Sigmoid colon (tissue), 7 donors: ENCODE results near the gene PGM1. TPM values are rescaled to one million over a fixed set of nuclear protein-coding genes. Genes with fewer than 3 reads are reported as not detected.
A peak's percentile ranks its signal among the peaks of the same experiment; 100 is the strongest.

ENCODE experiments used
- DNase-seq: peaks from one replicate; pipeline ENCODE4 v3.0.0-alpha.2; 2019
- H3K27ac ChIP-seq, 4 donors: fragments of 200-600 bp; sonication (generic); one replicate each; pipeline ENCODE4 v1.5.1; 2016 to 2019; ENCODE audit warnings: mild to moderate bottlenecking in 1 of 4
- H3K27me3 ChIP-seq, 3 donors: fragments of 200-600 bp; sonication (generic); one replicate each; pipeline ENCODE4 v1.5.1; 2019; ENCODE audit warnings: mild to moderate bottlenecking in 1 of 3
- H3K36me3 ChIP-seq, 4 donors: fragments of 200-600 bp; sonication (generic); one replicate each; pipeline ENCODE4 v1.5.1; 2016 to 2019
- H3K4me1 ChIP-seq, 4 donors: fragments of 200-600 bp; sonication (generic); one replicate each; pipeline ENCODE4 v1.5.1; 2017 to 2019
- H3K4me3 ChIP-seq, 4 donors: fragments of 200-600 bp; sonication (generic); one replicate each; pipeline ENCODE4 v1.5.1; 2017 to 2019; ENCODE audit warnings: mild to moderate bottlenecking in 2 of 4, moderate library complexity in 1 of 4
- H3K9me3 ChIP-seq, 4 donors: fragments of 200-600 bp in 3 of 4; sonication (generic) in 3 of 4; one replicate each; pipeline versions ENCODE4 v1.5.1 to v1.6.1; 2013 to 2019
- EP300 ChIP-seq, 4 donors: sonication (generic); formaldehyde crosslinking; IDR thresholded peaks; one replicate each; pipeline ENCODE4 v1.6.1; 2017; ENCODE audit warnings: antibody characterized with exemption in 4 of 4
- POLR2A ChIP-seq, 2 donors: fragments of 450-650 bp; IDR thresholded peaks; one replicate each; pipeline ENCODE4 v1.6.1; 2016; ENCODE audit warnings: antibody characterized with exemption in 2 of 2, mild to moderate bottlenecking in 2 of 2, moderate library complexity in 2 of 2
- POLR2AphosphoS5 ChIP-seq, 4 donors: sonication (generic); formaldehyde crosslinking; IDR thresholded peaks; one replicate each; pipeline ENCODE4 v1.6.1; 2017; ENCODE audit warnings: antibody characterized with exemption in 4 of 4
- WGBS, 2 donors: extraction: QIAGEN DNeasy Blood & Tissue Kit; methylation state at CpG; one replicate each; pipeline ENCODE4 v1.1.7; 2013; 5-methylcytosine and 5-hydroxymethylcytosine counted together
- intact Hi-C: fragments of 100-400 bp; cut with DNase I; formaldehyde crosslinking; loops from one replicate; pipeline ENCODE4 v1.15.1; 2023
- polyA plus RNA-seq, 3 donors: library from polyadenylated mRNA; stranded (reverse); fragments of 200-250 nt; gene quantifications; one replicate each; pipeline ENCODE4 v1.2.3, GENCODE V29; 2013
- total RNA-seq, 4 donors: library from RNA; depleted of rRNA; stranded (reverse); fragments of >200 nt; gene quantifications; one replicate each; pipeline ENCODE4 v1.1.0, GENCODE V29; 2016
- TF ChIP-seq, protein P1 (sequence below), 4 experiments: fragments of 450-650 bp in 3 of 4; fragments of 200-600 bp in 1 of 4; IDR thresholded peaks; one replicate each; pipeline ENCODE4 v1.5.1; 2016 to 2019; ENCODE audit warnings: antibody characterized with exemption in 4 of 4, mild to moderate bottlenecking in 3 of 4, moderate library complexity in 2 of 4
- donor health status: healthy with polysubstance abuse.
- donor health status: Bipolar disorder and iron deficiency.
- donor health status: healthy.

The PGM1 gene
- total and polyA plus RNA-seq, 7 donors: 36.1 to 59.6 (median 53.5) TPM

DNA sequence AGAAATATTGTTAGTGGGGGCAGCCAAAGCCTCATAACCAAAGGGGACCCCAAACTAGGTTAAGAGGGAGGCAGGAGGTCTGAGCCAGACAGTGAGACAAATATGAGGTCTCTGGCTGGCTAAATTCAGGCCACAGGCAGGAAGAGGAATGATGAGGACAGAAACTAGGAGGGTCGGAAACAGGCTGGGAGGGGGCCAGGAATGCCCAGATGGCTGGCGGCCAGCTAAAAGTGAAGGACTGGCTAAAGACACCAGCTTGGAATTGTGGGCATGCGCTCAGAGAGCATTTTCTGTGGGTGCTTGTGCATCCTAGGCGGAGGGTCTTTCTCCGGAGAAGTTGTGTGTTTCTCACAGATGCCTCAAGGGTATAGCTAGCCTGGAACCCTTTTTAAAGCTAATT is 77.0 kb downstream of the PGM1 start:
- no peaks in the 10 kb centered on the region for H3K9me3 ChIP-seq
- peaks cover 0 to 13% (median 12%) of the 10 kb centered on the region in 4 donors for H3K4me1 ChIP-seq
- intact Hi-C loops: loop anchor here (5.0 kb wide), 1 partner anchor 53 kb away; no protein-coding TSS in a partner anchor
- TF ChIP-seq EP300 (IDR thresholded peaks at IDR 0.05) (no peak), POLR2AphosphoS5 (IDR thresholded peaks at IDR 0.05) (no peak), POLR2A (IDR thresholded peaks at IDR 0.05) (no peak)
- TF ChIP-seq, protein P1, sequence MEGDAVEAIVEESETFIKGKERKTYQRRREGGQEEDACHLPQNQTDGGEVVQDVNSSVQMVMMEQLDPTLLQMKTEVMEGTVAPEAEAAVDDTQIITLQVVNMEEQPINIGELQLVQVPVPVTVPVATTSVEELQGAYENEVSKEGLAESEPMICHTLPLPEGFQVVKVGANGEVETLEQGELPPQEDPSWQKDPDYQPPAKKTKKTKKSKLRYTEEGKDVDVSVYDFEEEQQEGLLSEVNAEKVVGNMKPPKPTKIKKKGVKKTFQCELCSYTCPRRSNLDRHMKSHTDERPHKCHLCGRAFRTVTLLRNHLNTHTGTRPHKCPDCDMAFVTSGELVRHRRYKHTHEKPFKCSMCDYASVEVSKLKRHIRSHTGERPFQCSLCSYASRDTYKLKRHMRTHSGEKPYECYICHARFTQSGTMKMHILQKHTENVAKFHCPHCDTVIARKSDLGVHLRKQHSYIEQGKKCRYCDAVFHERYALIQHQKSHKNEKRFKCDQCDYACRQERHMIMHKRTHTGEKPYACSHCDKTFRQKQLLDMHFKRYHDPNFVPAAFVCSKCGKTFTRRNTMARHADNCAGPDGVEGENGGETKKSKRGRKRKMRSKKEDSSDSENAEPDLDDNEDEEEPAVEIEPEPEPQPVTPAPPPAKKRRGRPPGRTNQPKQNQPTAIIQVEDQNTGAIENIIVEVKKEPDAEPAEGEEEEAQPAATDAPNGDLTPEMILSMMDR (IDR thresholded peaks at IDR 0.05): no peak
- H3K36me3 ChIP-seq: no peaks in the 10 kb centered on the region
- H3K27me3 ChIP-seq: no peaks in the 10 kb centered on the region
- no peak overlapping the region for H3K4me3 ChIP-seq
- DNase-seq: no peak
- WGBS, 2 donors: 96% methylated on average over 5 of the region's 5 CpGs
- H3K27ac ChIP-seq: no peak overlapping the region

DNA sequence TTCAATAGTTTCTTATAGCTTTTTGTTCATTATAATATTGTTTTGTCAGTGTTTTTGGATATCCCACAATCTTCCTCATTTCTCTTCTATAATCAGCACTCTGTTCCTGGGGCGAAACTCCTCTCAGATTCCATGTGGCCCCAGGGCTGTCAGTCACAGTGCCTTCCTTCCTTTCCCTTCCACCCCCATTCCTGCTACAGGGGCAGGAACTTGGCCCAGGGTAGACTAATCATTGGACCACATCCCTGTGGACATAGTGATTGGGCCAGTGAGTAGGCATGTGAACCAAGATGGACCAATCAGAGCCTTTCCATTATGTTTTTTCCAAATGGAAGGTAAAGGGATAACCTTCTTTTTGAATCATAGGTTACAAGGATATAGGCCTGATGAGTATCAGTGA is 78.3 kb downstream of the PGM1 start:
- Histone ChIP-seq H3K4me1 (peaks cover 0 to 19% (median 12%) of the 10 kb centered on the region in 4 donors), H3K9me3 (no peaks in the 10 kb centered on the region), H3K4me3 (no peak overlapping the region), H3K27ac (no peak overlapping the region), H3K36me3 (no peaks in the 10 kb centered on the region), H3K27me3 (no peaks in the 10 kb centered on the region)
- no peak for TF ChIP-seq POLR2A (IDR thresholded peaks at IDR 0.05)
- TF ChIP-seq, protein P1 (IDR thresholded peaks at IDR 0.05): no peak
- TF ChIP-seq EP300 (IDR thresholded peaks at IDR 0.05): no peak
- intact Hi-C loops: loop anchor here (5.0 kb wide), 1 partner anchor 54 kb away; no protein-coding TSS in a partner anchor
- WGBS, 2 donors: 91 to 98% methylated on average over 1 of the region's 1 CpG
- no peak for DNase-seq

DNA sequence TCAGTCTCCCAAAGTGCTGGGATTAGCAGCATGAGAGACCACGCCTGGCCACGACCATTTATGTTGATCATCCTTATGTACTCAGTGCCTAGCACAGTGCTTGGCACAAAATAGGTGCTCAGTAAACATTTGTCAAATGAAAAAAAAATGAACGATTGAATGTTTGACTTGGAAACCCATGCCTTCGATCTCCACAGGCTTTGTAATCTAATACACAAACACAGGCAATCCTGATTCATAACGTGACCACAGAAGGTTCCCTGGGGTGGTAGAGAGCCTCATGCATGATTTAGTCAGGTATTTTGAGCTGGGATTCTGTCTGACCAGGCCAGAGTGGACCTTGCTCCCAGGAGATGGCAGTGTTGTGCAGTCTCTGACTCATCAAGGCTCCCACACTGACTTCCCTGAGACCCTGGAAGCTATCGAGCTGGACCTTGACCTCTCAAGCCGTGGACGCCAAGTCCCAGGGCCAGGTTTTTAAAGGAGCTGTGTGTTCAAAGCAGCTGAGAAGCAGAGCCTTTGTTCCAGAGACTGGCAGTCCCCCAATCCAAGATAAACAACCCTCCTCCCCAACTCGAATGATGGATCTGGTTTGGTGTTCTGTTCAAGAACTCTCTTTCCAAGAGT is 81.1 kb downstream of the PGM1 start:
- TF ChIP-seq POLR2AphosphoS5 (IDR thresholded peaks at IDR 0.05) (peak in 3 of 4 donors; percentile 29 to 52 (median 31)), POLR2A (IDR thresholded peaks at IDR 0.05) (no peak), EP300 (IDR thresholded peaks at IDR 0.05) (no peak)
- TF ChIP-seq, protein P1 (IDR thresholded peaks at IDR 0.05): peak; percentile 57 to 70 (median 68)
- intact Hi-C loops: loop anchor here (1.0 to 5.0 kb wide), 3 partner anchors 57 to 568 kb away; no protein-coding TSS in a partner anchor
- Histone ChIP-seq H3K36me3 (no peaks in the 10 kb centered on the region), H3K27me3 (no peaks in the 10 kb centered on the region), H3K4me1 (peaks cover 0 to 19% (median 12%) of the 10 kb centered on the region in 4 donors), H3K9me3 (no peaks in the 10 kb centered on the region), H3K27ac (peak overlapping the region in 3 of 4 donors; percentile 1 to 61 (median 56)), H3K4me3 (no peak overlapping the region)
- 14 to 52% methylated on average over 9 of the region's 9 CpGs for WGBS, 2 donors
- peak; percentile 96 for DNase-seq

DNA sequence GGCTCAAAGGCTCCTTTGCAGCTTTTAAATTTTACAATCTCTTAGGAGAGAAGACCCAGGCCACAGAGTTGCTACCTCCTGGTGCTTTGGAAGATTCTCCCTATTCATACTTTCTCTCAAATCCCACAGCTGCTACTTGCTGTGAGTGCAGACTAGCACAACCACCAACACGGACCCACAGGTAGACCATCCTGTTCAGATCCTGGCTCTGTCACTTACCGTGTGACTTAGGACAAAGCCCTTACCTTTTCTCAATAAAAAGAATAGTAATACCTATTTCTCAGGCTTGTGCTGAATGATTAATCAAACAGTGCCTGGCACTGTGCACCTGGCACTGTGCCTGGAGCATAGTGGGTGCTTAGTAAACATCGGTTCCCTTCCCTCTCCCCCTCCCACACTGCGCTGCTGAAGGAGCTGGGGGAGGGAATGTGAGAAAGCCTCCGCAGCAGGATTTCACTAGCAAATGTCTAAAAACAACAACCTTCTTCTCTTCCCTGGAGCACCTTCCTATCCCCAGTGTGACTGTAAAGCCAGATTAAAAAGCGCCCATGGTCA is 81.7 kb downstream of the PGM1 start:
- H3K4me1 ChIP-seq: peaks cover 0 to 19% (median 12%) of the 10 kb centered on the region in 4 donors
- no peak for DNase-seq
- H3K4me3 ChIP-seq: no peak overlapping the region
- TF ChIP-seq POLR2AphosphoS5 (IDR thresholded peaks at IDR 0.05) (no peak), EP300 (IDR thresholded peaks at IDR 0.05) (no peak), POLR2A (IDR thresholded peaks at IDR 0.05) (no peak)
- TF ChIP-seq, protein P1 (IDR thresholded peaks at IDR 0.05): no peak
- 79 to 87% methylated on average over 6 of the region's 6 CpGs for WGBS, 2 donors
- peak overlapping the region; percentile 1 to 61 (median 51) for H3K27ac ChIP-seq
- H3K9me3 ChIP-seq: no peaks in the 10 kb centered on the region
- intact Hi-C loops: loop anchor here (1.0 to 5.0 kb wide), 3 partner anchors 58 to 568 kb away; no protein-coding TSS in a partner anchor
- H3K27me3 ChIP-seq: no peaks in the 10 kb centered on the region
- no peaks in the 10 kb centered on the region for H3K36me3 ChIP-seq
